Hematopoietic multipotent progenitor cell treated with erythropoietin and hydrocortisone succinate and interleukin-3 and kit ligand, for 6 days (in vitro differentiated cells): ENCODE data around the gene MCF2L.
"Not testable (repeated sequence)": the region's sequence is repeated elsewhere in the genome, so short reads cannot be mapped to it uniquely, and the experiment has no call there.

ENCODE experiments used
- DNase-seq: peaks from one replicate; pipeline ENCODE4 v3.0.0-alpha.2; 2015

Gene MCF2L

DNA sequence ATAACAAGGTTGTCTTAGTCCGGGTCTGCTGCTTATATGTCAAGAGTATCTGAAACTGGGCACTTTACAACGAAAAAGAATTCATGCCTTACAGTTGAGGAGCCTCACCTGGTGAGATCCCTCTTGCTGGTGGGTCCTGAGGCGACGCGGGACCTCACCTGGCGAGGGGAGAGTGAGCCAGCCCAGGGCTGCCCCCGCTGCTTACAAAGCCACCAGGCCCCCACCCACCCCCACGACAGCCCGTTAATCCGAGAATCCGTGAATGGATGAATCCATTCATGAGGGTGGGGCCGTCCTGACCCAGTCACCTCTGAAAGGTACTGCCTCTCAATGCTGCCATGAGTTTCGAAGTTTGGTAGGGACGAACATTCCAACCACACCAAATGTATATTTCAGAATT is 82.6 kb downstream of the MCF2L start:
- no peak for DNase-seq

DNA sequence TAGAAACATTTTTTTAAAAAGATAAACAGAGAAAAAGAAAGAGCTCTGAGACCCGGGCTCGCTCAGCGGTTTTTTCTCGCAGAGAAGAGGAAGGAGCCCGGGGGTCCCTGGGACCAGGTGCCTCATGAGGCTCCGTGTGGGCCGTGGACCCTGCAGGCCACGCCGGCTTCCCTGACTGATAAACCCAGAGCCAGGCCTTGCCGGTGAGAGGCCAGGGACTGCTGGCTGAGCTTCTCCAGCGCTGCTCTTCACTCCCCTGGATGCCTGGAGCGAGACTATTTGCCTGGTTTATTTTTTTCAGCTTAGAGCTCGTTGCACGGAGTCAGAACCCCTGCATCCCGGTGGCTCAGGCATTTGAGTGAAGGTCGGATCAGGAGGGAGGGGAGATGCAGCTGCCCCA is 83.2 kb downstream of the MCF2L start:
- no peak for DNase-seq

DNA sequence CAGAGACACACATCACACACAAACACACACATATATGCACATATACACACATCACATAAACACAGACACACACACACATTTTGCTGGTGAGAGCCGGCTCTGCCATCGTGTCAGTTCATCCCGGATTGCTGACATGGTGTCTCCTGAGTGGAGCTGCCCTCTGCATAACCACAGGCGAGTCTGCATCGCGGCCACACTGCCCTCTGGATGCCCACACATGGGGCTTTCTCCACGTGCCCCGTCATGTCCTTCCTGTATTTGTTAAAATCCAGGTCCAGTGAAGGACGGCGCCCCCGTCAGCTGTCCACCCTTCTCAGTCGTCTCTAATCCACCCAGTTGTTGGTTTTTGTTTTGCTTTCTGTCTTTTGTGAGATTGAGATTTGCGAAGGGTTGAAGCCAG is 84.0 kb downstream of the MCF2L start:
- no peak for DNase-seq

DNA sequence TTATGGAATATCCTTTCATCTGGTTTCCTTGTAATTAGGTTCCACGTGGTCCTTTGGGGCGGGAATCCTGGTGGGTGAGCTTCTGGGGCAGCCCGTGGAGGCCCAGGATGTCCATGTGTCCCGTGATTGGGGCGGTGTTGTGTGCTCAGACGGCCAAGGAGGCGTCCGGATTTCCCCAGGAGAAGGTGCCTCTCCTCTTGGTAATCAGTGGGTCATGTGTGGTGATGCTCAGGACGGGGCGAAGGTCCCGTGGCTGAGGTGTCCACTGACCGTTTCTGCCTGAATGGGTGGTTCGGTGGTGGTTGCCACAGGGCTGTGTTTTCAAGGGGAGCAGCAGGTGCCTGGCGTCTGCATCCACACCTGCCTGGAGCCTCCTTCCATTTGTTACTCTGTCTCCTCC is 84.4 kb downstream of the MCF2L start:
- DNase-seq = no peak

DNA sequence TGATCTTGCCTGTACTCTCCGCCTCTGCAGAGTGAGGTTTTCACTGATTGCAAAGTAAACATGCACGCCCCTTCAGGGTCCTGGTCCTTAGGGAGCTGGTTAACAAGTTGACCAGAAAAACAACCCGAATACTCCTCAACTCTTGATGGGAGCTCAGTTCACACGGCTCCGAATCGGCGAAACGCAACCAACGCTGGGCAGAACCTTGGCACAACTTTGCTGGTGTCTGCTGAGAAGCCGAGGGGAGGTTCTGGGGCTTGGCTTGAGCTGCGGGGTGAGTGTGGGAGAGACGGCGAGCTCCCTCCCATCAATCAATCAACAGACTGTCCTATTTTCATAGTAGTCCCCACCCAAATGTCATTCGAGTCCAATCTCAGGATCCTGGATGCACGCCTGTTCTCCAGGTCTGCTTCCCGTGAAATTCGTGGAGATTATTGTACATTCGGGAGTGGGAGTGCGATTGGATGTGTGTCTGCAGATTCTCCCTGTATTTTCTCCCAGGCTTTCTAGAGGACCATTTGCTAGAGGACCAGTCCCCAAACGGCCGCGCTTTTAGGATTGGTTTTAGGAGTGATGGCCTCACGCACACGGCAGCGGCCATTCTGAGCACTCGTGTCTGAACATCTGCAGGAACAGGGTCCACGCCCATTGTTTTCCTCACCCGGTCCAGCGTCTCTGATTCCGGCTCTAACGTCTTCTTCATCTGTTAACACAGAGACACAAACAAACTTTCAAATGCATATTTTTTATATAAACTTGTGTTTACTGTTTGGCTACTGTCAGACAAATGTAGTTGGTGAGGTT is 85.0 kb downstream of the MCF2L start:
- no peak for DNase-seq

DNA sequence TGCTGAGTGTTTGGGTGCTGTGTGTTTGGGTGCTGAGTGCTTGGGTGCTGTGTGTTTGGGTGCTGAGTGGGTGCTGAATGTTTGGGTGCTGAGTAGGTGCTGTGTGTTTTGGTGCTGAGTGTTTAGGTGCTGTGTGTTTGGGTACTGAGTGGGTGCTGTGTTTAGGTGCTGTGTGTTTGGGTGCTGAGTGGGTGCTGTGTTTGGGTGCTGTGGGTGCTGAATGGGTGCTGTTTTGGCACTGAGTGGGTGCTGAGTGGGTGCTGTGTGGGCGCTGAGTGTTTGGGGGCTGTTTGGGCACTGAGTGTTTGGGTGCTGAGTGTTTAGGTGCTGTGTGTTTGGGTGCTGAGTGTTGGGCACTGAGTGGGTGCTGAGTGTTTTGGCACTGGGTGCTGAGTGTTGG is 88.1 kb downstream of the MCF2L start:
- no peak for DNase-seq

DNA sequence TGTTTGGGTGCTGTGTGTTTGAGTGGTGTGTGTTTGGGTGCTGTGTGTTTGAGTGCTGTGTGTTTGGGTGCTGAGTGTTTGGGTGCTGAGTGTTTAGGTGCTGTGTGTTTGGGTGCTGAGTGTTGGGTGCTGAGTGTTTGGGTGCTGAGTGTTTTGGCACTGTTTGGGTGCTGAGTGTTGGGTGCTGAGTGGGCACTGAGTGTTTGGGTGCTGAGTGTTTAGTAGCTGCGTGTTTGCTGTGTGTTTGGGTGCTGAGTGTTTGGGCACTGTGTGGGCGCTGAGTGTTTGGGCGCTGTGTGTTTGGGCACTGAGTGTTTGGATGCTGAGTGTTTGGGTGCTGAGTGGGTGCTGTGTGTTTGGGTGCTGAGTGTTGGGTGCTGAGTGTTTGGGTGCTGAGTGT is 88.5 kb downstream of the MCF2L start:
- not testable (repeated sequence) for DNase-seq

DNA sequence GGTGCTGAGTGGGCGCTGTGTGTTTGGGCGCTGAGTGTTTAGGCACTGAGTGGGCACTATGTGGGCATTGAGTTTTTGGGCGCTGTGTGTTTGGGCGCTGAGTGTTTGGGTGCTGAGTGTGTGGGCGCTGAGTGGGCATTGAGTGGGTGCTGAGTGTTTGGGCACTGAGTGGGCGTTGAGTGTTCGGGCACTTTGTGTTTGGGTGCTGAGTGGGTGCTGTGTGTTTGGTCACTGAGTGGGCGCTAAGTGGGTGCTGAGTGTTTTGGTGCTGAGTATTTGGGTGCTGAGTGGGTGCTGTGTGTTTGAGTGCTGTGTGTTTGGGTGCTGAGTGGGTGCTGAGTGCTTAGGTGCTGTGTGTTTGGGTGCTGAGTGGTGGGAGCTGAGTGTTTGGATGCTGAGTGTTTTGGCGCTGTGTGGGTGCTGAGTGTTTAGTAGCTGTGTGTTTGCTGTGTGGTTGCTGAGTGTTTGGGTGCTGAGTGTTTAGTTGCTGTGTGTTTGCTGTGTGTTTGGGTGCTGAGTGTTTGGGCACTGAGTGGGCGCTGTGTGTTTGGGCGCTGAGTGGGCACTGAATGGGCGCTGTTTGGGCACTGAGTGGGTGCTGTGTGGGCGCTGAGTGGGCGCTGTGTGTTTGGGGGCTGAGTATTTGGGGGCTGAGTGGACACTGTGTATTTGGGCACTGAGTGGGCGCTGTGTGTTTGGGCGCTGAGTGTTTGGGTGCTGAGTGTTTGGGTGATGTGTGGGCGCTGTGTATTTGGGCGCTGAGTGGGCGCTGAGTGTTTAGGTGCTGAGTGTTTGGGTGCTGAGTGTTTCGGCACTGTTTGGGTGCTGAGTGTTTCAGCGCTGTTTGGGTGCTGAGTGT is 89.3 kb downstream of the MCF2L start:
- no peak for DNase-seq

DNA sequence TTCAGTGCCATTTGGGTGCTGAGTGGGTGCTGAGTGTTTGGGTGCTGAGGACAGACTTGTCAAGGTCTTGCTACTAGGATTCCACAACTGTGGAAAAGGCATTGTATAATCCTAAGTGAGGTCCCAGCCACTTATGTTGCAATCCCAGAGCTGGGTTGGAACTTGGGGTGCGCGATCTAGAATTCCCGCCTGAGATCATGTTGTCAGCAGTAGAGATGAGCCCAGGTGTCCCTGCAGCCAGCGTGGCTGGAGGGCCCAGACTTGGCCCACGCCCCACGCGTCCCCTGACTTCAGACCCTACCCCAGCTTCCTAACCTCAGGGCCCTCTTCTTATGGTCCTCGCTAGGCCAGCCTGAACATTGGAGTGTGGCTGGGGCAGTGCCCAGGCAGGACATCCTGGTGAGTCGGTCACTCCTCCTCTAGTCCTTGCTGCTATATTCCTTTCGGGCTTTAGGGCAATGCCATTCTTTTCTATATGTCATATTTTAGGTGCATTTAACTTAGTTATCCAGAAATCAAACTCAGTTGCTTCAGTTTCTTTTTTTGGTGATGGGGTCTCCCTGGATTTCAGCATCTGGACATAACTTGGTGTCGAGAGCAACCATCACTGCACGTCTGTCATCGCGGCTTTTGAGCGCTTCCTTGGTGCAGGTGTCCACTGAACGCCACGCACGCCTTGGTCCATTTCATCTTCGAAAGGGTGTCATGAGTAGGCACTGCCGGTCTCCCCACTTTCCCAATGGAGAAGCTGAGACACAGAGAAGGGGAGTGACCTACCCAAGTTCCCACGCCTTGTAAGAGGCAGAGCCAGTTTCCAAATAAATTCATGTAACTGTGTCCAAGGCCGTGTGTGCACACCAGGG is 90.2 kb downstream of the MCF2L start:
- DNase-seq = no peak

DNA sequence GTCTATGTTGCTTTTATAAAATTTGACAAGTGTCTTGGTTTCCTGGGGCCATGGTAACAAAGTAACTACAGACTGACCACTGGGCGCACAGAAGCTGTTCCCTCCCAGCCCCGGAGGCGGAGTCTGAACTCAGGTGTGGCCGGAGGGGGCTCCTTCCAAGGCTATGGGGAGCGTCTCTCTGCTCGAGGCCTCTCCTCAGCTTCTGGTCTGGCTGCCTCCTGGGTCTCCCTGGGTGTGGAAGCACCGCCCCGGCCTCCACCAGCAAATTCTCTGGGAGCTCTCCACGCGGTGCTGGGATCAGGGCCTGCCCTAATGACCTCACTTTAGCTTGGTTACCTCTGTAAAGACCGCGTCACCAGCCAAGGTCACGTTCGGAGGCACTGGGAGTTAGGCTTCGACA is 90.9 kb downstream of the MCF2L start:
- DNase-seq = no peak

DNA sequence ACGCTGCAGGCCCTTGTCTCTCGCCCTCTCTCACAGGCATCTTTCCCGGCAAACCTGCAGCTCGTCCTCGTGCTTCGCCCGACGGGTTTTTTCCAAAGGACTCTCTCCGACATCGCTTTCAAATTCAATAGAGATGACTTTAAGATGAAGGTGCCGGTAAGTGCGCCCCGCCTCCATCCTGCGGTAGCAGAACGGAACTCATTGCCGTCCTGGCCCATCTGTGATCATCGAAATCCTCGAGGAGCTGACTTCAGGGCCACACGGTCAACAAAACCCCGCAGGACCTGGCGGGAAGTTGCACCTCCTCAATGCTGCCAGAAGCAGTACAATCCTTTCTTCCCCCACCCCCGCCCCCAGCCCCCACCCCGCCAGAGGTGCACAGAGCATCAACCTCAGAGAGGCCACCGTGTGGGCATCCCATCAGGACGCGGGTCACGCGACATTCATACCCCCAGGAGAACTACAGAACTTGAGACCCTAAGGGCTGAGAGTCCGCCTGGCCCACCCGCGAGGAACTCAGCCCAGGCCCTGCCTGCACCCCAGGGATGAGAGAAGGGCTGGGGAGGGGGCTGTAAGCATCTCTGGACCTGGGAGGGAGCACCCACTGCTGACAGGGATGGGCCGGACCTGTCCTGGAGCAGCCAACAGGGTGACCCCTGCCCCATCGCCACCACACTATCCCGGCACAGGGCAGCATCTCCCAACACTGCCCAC is 91.7 kb downstream of the MCF2L start:
- DNase-seq = no peak

DNA sequence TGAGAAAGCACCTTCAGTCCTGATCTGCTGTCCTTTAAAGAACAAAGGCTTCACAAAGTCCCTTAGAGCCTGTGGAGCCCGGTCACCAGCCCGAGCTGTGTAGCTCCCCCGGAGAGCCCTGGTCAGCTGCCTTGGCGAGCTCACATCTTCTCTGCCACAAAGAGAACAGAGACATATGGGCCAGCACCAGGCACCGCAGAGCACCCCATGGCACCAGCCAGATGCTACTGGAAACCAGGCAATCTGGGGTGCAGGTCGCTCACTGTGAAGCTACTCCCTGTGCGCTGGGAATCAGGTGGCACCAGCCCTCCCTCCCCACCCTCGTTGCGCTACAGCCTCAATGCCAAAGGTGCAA is 92.2 kb downstream of the MCF2L start:
- no peak for DNase-seq

DNA sequence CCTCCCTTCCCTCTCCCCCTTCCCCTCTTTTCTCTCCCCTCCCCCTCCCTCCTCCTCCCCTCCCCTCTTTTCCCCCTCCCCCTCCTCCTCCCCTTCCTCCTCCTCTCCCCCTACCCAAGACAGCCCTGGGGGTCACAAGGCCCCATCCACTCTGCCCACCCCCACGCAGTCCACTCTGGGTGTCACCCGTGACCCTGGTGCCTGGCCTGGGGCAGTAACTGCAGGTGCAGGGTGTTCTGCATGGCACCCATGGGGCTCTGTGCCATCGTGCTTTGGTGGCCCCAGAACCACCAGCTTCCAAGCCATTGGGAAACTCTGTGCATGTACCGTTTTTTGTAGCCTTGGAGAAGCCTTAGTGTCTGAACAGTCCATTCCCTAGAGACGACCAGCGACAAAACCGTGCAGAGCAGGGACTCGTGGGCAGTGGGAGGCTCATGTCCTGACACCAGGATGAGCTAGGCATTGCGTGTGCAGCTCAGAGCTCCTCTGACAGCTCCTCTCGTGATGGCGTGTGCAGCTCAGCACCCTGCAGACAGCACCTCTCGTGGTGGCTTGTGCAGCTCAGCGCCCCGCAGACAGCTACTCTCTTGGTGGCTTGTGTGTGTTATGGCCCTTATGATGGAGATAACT is 92.9 kb downstream of the MCF2L start:
- no peak for DNase-seq

DNA sequence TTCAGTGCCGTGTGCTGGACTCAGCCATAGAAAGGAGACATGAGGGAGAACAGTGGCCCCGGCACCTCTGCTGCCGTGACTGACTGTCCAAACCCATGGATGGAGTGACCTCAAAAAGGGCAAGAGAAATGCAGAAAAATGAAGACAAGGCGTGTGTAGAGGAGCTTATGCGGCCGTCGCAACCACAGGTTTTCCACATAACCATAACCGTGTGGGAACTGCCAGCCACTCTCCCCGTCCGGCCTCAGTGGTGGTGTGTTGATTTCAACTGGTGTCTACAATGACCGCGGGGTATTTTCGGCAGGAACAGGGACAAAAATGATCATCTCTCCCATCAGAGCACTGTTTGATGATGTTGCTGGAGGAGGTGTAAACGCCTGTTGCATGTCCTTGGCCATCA is 93.7 kb downstream of the MCF2L start:
- DNase-seq = no peak

DNA sequence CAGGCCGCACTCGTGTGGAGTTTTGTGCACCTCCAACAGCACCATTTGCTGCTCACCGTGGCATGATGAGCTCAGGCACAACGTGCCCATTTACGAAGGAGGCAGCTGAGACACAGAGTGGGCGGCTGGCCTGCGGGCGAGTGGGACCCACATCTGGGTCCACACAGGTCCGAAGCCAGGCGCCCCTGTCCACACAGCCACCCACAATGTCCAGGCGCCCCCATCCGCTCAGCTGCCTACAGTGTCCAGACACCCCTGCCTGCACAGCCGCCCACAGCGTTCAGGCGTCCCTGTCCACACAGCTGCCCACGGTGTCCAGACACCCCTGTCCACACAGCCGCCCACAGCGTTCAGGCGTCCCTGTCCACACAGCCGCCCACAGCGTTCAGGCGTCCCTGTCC is 94.1 kb downstream of the MCF2L start:
- no peak for DNase-seq

DNA sequence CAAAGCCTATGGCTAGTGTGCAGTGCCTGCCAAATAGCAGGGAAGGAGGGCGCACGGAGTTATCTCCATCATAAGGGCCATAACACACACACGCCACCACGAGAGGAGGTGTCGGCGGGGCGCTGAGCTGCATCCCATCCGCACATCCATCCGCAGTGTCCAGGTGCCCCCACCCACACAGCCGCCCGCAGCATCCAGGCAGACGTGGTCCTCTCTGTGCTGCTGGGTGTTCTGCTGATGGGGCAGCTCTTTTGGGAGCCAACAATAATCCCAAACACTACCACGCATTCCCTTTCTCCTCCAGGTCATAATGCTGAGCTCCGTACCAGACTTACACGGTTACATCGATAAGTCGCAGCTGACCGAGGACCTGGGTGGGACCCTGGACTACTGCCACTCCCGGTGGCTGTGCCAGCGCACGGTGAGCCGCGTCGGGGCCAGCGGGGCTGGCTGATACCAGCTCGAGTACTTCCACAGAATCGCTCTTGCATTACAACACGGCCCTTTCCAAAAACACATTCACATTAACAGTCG is 95.1 kb downstream of the MCF2L start:
- no peak for DNase-seq

DNA sequence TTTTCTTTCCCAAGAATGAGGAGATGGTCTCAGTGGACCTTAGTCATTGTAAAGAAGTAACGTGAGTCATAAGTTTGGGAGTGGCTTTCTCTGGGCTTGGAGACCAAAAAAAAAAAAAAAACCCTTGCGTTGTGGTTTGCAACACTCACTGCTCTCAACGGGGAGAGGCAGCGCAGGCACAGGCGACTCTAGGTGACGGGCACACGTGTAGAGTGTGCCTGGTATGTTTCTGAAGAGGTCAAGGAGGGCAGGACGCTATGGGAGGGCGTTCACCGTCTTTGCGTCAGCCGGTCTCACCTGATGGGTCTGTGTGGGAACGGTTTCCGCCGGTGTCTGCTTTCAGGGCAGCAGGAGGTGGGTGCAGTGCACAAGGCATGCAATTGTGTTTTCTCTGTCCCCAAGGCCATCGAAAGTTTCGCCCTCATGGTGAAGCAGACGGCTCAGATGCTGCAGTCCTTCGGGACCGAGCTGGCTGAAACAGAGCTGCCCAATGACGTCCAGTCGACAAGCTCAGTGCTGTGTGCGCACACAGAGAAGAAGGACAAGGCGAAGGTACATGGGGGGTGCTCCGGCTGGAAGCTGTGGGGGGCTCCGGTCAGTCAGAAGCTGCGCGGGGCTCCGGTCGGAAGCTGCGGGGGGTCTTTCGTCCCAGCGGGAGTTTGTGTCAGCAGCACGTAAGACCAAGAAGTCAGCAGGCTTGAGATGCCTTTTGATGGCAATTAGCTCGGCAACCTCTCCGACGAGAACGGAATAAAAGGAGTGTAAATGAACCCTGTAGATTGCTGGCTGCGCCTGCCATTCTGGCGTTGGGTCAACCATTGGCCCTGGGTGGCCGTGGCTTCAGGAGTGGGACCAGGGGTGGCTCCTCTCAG is 95.8 kb downstream of the MCF2L start:
- DNase-seq = no peak

DNA sequence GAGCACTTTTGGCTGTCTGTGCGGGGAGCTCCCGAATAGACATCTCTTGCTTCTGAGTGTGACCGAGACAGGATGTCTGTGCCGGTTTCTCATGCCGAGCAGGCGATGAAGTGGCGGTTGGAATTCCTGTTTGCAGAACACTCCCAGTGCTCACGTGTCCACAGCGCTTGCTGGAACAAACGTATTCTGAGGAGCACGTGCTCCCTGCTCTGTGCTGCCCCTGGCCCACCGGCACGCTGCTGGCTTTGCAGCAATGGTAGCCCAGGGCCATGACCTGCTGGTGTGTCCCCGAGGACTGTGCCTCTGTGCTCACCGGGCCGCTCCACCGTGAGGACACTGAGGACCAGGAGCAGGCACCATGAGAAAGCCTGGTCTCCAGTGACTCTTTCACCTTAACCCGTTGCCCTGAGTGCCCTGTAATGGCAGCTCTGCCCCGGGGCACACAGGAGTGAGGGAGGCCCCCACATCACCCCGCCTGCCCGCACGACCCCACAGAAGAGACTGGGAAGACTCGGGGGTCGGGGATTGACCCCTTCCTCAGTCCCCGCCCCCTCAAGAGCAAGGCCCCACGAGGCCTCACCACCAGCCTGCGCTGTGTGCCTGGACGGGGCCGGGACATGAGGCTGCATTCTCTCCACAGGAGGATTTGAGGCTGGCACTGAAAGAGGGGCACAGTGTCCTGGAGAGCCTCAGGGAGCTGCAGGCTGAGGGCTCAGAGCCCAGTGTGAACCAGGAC is 96.6 kb downstream of the MCF2L start:
- no peak for DNase-seq

DNA sequence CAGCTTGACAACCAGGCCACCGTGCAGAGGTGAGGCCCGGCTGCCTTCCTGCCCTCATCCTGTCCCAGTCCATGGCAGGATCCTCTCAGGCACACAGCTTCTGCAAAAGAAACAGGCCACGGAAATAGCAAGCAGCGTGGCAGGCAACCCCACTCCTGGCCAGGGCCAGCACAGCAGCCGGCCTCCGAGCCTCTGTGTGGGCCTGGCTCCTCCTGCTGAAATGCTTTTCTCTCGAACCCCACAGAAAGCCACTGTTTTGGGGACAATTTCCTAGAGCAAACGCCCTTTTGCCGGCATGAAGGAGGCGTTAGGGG is 97.1 kb downstream of the MCF2L start:
- DNase-seq = no peak

DNA sequence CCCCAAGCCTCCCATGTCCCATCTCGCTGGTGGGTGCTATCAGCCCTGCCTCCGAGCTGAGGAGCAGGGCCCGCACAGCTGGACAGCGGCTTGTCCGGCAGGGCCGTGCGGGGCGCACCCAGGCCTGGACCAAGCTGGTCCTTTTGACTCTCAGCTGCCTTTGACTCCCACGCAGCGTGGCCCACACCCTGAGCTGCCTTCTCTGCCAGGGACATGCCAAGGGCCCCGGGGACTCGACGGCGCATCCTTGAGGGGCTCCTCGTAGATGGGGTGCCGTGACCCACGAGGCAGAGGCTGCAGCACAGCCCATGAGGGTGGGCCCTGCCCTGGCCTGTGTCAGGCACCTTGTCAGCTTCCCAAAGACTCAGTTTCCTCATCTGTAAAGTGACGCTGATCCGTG is 97.7 kb downstream of the MCF2L start:
- no peak for DNase-seq
